CD4-positive, CD25-positive, alpha-beta regulatory T cell (primary cell): ENCODE results near the gene ELMO1. TPM values are rescaled to one million over a fixed set of nuclear protein-coding genes. Genes with fewer than 3 reads are reported as not detected.

ENCODE experiments used
- ATAC-seq, 2 donors: fragments of 150-1000 bp; cut with Tn5 transposase; one replicate each; pipeline ENCODE4 v1.10.0; 2021; ENCODE audit warnings: low read depth in 2 of 2, moderate number of reproducible peaks in 2 of 2, moderate library complexity in 1 of 2
- DNase-seq, 3 donors: peaks; one replicate each; pipeline versions ENCODE4 v3.0.0 to v3.0.0-alpha.2; 2012 to 2022; ENCODE audit warnings: mixed read lengths in 1 of 3
- H3K27ac ChIP-seq: one replicate; pipeline ENCODE4 v1.7.0; 2013; ENCODE audit warnings: mild to moderate bottlenecking, low read length; ENCODE audit not compliant: insufficient read depth, poor library complexity, severe bottlenecking
- H3K27me3 ChIP-seq: one replicate; pipeline ENCODE4 v1.7.0; 2013; ENCODE audit warnings: low read length; ENCODE audit not compliant: control insufficient read depth, insufficient read depth
- H3K36me3 ChIP-seq: one replicate; pipeline ENCODE4 v1.7.0; 2013; ENCODE audit warnings: mild to moderate bottlenecking, low read length, moderate library complexity; ENCODE audit not compliant: control insufficient read depth, insufficient read depth
- H3K4me1 ChIP-seq: 2 replicates; pipeline ENCODE4 v1.7.0; 2013; ENCODE audit warnings: mild to moderate bottlenecking, low read length; ENCODE audit not compliant: insufficient read depth, control insufficient read depth, poor library complexity, severe bottlenecking
- H3K4me3 ChIP-seq: one replicate; pipeline ENCODE4 v1.7.0; 2013; ENCODE audit warnings: low read depth, mild to moderate bottlenecking, low read length, moderate library complexity
- H3K9me3 ChIP-seq, 2 experiments: 1 replicate in 1 of 2; 2 replicates in 1 of 2; pipeline ENCODE4 v1.7.0; 2013; ENCODE audit warnings: low read length in 2 of 2, mild to moderate bottlenecking in 1 of 2, moderate library complexity in 1 of 2; ENCODE audit not compliant: control insufficient read depth in 2 of 2
- H3K27ac Mint-ChIP-seq, 3 donors: one replicate each; pipeline ENCODE4 v1.8.0; 2020 to 2022; ENCODE audit warnings: mild to moderate bottlenecking in 3 of 3, mixed read lengths in 3 of 3, moderate library complexity in 2 of 3
- H3K27me3 Mint-ChIP-seq: one replicate; pipeline ENCODE4 v1.8.0; 2022; ENCODE audit warnings: mild to moderate bottlenecking, mixed read lengths
- H3K36me3 Mint-ChIP-seq: one replicate; pipeline ENCODE4 v1.8.0; 2020; ENCODE audit warnings: mixed read lengths
- H3K4me1 Mint-ChIP-seq, 4 donors: one replicate each; pipeline ENCODE4 v1.8.0; 2020 to 2022; ENCODE audit warnings: mixed read lengths in 4 of 4, mild to moderate bottlenecking in 1 of 4
- H3K4me3 Mint-ChIP-seq, 4 donors: one replicate each; pipeline ENCODE4 v1.8.0; 2020 to 2022; ENCODE audit warnings: mild to moderate bottlenecking in 4 of 4, mixed read lengths in 4 of 4, moderate library complexity in 3 of 4
- H3K9me3 Mint-ChIP-seq, 7 donors: one replicate each; pipeline ENCODE4 v1.8.0; 2020 to 2022; ENCODE audit warnings: mixed read lengths in 7 of 7, mild to moderate bottlenecking in 3 of 7, moderate library complexity in 2 of 7
- polyA plus RNA-seq, 4 donors: library from polyadenylated mRNA; unstranded; fragments of 300-500 nt; fragmentation: Illumina TruSeq; gene quantifications; one replicate each; pipeline ENCODE4 v1.2.3, GENCODE V29; 2021
- total RNA-seq: library from RNA; stranded (reverse); gene quantifications from one replicate; pipeline ENCODE4 v1.2.3, GENCODE V29; 2022

Gene ELMO1
- total and polyA plus RNA-seq, 5 donors from 2014 or later = 39.5 to 162 (median 53.5) TPM

GRCh38 chr7:37415629-37416028, 33.0 kb downstream of the ELMO1 start:
- Histone ChIP-seq H3K9me3 (no peaks in the 10 kb centered on the region), H3K27me3 (no peaks in the 10 kb centered on the region), H3K27ac (no peak overlapping the region), H3K4me3 (no peak overlapping the region), H3K4me1 (peaks cover 10% of the 10 kb centered on the region), H3K36me3 (no peaks in the 10 kb centered on the region)
- H3K4me3 Mint-ChIP-seq = no peak overlapping the region
- H3K9me3 Mint-ChIP-seq = peaks cover 0 to 4% (median 1%) of the 10 kb centered on the region in 7 donors
- no peaks in the 10 kb centered on the region for H3K36me3 Mint-ChIP-seq
- DNase-seq (no peak), ATAC-seq (no peak)
- H3K4me1 Mint-ChIP-seq = peaks cover 10 to 54% (median 22%) of the 10 kb centered on the region in 4 donors
- H3K27me3 Mint-ChIP-seq = no peaks in the 10 kb centered on the region
- H3K27ac Mint-ChIP-seq = no peak overlapping the region

- ATAC-seq (no peak), DNase-seq (no peak)
- Histone ChIP-seq H3K27me3 (no peaks in the 10 kb centered on the region), H3K4me1 (peaks cover 15% of the 10 kb centered on the region), H3K4me3 (no peak overlapping the region), H3K9me3 (no peaks in the 10 kb centered on the region), H3K27ac (no peak overlapping the region), H3K36me3 (no peaks in the 10 kb centered on the region)
- H3K27me3 Mint-ChIP-seq = no peaks in the 10 kb centered on the region
- peaks cover 13 to 59% (median 30%) of the 10 kb centered on the region in 4 donors for H3K4me1 Mint-ChIP-seq
- peaks cover 0 to 4% (median 1%) of the 10 kb centered on the region in 7 donors for H3K9me3 Mint-ChIP-seq
- H3K36me3 Mint-ChIP-seq = no peaks in the 10 kb centered on the region
- H3K4me3 Mint-ChIP-seq = no peak overlapping the region
- H3K27ac Mint-ChIP-seq = no peak overlapping the region
Observed at GRCh38 chr7:37414352-37414983, 34.2 kb downstream of the ELMO1 start.

GRCh38 chr7:37411444-37412034, 37.1 kb downstream of the ELMO1 start:
- ATAC-seq (peak; percentile 23 to 63), DNase-seq (peak in 1 of 3 donors; percentile 32)
- H3K27me3 ChIP-seq = no peaks in the 10 kb centered on the region
- no peaks in the 10 kb centered on the region for H3K36me3 Mint-ChIP-seq
- H3K36me3 ChIP-seq = no peaks in the 10 kb centered on the region
- H3K27me3 Mint-ChIP-seq = no peaks in the 10 kb centered on the region
- H3K4me1 Mint-ChIP-seq = peaks cover 23 to 63% (median 38%) of the 10 kb centered on the region in 4 donors
- no peaks in the 10 kb centered on the region for H3K9me3 ChIP-seq
- peak overlapping the region; percentile 24 for H3K4me3 ChIP-seq
- H3K4me3 Mint-ChIP-seq = peak overlapping the region in 2 of 4 donors; percentile 34 to 66
- H3K27ac ChIP-seq = peak overlapping the region; percentile 28
- H3K9me3 Mint-ChIP-seq = peaks cover 0 to 4% (median 1%) of the 10 kb centered on the region in 7 donors
- H3K4me1 ChIP-seq = peaks cover 26% of the 10 kb centered on the region
- H3K27ac Mint-ChIP-seq = peak overlapping the region; percentile 12 to 68 (median 37)

DNA sequence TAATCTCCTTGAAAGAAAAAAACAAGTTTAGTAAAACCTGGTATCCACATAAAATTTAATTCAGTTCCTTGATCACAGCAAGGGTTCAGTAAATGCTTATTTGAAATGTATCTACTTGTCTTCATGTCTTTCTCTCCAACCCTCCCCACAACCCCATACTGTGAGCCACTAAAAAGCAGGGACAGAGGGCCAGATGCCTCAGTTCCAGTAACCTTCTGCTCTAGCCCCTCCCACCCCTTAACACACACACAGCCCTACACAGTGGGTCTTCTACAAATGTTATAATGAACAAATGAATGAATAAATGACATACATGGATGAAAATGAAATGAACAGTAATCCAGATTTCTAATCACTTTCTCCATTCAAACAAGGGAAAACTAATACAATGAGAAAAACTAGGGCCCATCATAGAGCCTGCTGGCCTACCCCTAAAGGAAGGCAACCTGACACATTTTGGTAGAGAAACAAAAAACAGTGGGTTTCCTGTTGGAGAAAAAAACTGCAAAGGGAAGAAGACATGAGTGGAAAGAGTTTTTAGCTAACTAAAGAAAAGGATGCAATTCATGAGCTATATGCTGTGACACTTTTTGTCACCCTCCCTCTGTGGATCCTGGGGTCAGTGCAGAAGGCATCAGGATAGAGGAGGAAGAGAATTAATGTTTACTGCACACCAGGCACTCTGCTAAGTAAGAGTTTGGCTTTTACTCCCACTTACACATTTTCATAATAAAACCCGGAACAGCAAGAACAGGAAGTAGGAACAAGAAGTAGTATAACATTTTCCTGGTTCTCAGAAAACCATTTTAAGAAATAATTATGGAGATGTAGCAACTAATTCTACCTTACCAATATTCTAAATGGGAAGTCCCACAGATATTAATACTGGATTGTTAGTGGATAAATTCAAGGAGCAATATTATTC, 38.1 kb downstream of the ELMO1 start:
- Histone ChIP-seq H3K4me1 (peaks cover 26% of the 10 kb centered on the region), H3K9me3 (no peaks in the 10 kb centered on the region)

DNA sequence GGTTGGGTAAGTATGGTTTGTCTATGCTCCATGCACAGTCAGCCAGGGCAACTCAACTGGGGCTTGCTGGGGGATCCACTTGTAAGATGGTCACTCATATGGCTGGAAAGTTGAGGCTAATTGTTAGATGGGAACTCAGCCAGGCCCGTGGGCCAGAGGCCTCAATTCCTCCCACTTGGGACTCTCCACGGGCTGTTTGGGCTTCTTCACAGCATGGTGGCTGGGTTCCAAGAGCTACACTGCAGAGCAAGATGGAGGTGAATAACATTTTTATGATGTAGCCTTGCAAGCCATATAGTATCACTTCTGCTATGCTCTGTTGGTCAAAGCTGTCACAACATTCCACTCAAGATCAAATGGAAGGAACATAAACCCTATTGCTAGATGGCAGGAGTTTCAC, 39.2 kb downstream of the ELMO1 start:
- Histone ChIP-seq H3K27me3 (no peaks in the 10 kb centered on the region), H3K9me3 (no peaks in the 10 kb centered on the region), H3K36me3 (no peaks in the 10 kb centered on the region), H3K27ac (no peak overlapping the region), H3K4me1 (peaks cover 26% of the 10 kb centered on the region), H3K4me3 (peak overlapping the region; percentile 83)
- H3K4me3 Mint-ChIP-seq = peak overlapping the region in 3 of 4 donors; percentile 77 to 83 (median 82)
- H3K9me3 Mint-ChIP-seq = peaks cover 0 to 4% (median 1%) of the 10 kb centered on the region in 7 donors
- peaks cover 23 to 62% (median 39%) of the 10 kb centered on the region in 4 donors for H3K4me1 Mint-ChIP-seq
- no peaks in the 10 kb centered on the region for H3K27me3 Mint-ChIP-seq
- no peak for DNase-seq
- no peak for ATAC-seq
- no peaks in the 10 kb centered on the region for H3K36me3 Mint-ChIP-seq
- peak overlapping the region; percentile 12 to 80 (median 28) for H3K27ac Mint-ChIP-seq

More for the DNA sequence above, 38.1 kb downstream of the ELMO1 start:
- no peak for ATAC-seq
- H3K36me3 Mint-ChIP-seq = no peaks in the 10 kb centered on the region
- no peak for DNase-seq
- peaks cover 0 to 4% (median 1%) of the 10 kb centered on the region in 7 donors for H3K9me3 Mint-ChIP-seq
- H3K27ac Mint-ChIP-seq = peak overlapping the region; percentile 3 to 80 (median 12)
- H3K4me3 ChIP-seq = peak overlapping the region; percentile 38
- H3K27ac ChIP-seq = peak overlapping the region; percentile 28
- peaks cover 23 to 60% (median 39%) of the 10 kb centered on the region in 4 donors for H3K4me1 Mint-ChIP-seq
- no peaks in the 10 kb centered on the region for H3K36me3 ChIP-seq
- H3K27me3 ChIP-seq = no peaks in the 10 kb centered on the region
- H3K27me3 Mint-ChIP-seq = no peaks in the 10 kb centered on the region
- H3K4me3 Mint-ChIP-seq = peak overlapping the region; percentile 1 to 71 (median 48)

DNA sequence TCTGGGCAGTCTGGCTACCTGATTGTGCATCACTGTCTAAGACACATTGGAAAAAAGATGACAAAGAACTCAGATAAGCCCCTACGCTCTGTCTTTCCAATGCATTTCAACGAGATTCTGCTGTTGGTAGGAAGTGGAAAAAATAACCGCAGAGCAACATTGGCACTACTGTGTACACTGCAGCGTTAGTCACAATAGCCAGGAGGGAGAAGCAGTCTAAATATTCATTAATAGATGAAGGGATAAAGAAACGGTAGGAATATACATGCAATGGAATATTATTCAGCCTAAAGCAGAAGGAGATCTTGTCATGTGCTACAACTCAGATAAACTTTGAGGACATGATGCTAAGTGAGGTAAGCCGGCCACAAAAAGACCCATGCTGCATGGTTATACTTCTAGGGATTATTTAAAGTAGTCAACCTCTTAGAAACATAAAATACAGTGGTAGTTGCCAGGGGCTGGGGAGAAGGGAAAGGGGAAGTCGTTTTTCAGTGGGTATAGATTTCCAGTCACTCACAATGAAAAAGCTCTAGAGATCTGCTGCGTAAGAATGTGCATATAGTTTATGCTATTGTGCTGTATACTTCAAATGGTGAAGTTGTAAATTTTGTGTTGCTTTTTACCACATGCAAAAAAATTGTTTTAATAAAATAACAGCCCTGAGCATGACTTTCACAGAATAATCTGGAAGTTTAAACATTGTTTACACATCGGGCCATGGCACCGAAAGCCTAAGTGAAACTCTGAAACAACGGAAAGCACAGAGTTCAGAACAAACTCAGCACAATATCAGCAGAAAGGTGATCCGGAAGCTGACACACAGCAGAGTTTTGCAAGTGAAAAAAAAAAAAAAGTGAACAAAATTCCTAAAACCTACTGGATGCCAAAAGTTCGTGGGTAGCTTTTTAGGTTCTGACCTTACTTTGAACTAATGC, 40.1 kb downstream of the ELMO1 start:
- H3K4me3 Mint-ChIP-seq = peak overlapping the region; percentile 72 to 83 (median 80)
- DNase-seq = peak in 2 of 3 donors; percentile 9 to 67
- H3K27me3 ChIP-seq = no peaks in the 10 kb centered on the region
- ATAC-seq = peak; percentile 51 to 59
- H3K9me3 Mint-ChIP-seq = peaks cover 0 to 4% (median 1%) of the 10 kb centered on the region in 7 donors
- H3K27ac Mint-ChIP-seq = peak overlapping the region in 2 of 3 donors; percentile 66 to 77
- H3K27me3 Mint-ChIP-seq = no peaks in the 10 kb centered on the region
- peaks cover 23 to 62% (median 40%) of the 10 kb centered on the region in 4 donors for H3K4me1 Mint-ChIP-seq
- no peaks in the 10 kb centered on the region for H3K36me3 Mint-ChIP-seq
- H3K27ac ChIP-seq = peak overlapping the region; percentile 34
- no peaks in the 10 kb centered on the region for H3K9me3 ChIP-seq
- peak overlapping the region; percentile 83 for H3K4me3 ChIP-seq
- no peaks in the 10 kb centered on the region for H3K36me3 ChIP-seq
- peaks cover 26% of the 10 kb centered on the region for H3K4me1 ChIP-seq
